ENCODE data around the gene PAX8. TPM values are rescaled to one million over a fixed set of nuclear protein-coding genes. Genes with fewer than 3 reads are reported as not detected.
A peak's percentile ranks its signal among the peaks of the same experiment; 100 is the strongest.

The PAX8 gene
- total RNA-seq, 1 experiment from 2014 or later = 0.46 TPM

GRCh38 chr2:113276761-113277425 is 1.8 kb downstream of the PAX8 start:
- no peak for DNase-seq
- Histone ChIP-seq H3K36me3 (no peaks in the 10 kb centered on the region), H3K27me3 (no peaks in the 10 kb centered on the region), H3K4me3 (no peak overlapping the region), H3K9me3 (no peaks in the 10 kb centered on the region)

GRCh38 chr2:113276216-113276760 is 2.4 kb downstream of the PAX8 start:
- Histone ChIP-seq H3K9me3 (no peaks in the 10 kb centered on the region), H3K4me3 (no peak overlapping the region), H3K27me3 (no peaks in the 10 kb centered on the region), H3K36me3 (no peaks in the 10 kb centered on the region)
- no peak for DNase-seq

GRCh38 chr2:113275556-113276215 is 3.0 kb downstream of the PAX8 start:
- DNase-seq = no peak
- Histone ChIP-seq H3K27me3 (no peaks in the 10 kb centered on the region), H3K36me3 (no peaks in the 10 kb centered on the region), H3K4me3 (no peak overlapping the region), H3K9me3 (no peaks in the 10 kb centered on the region)

- H3K36me3 ChIP-seq = no peaks in the 10 kb centered on the region
- H3K9me3 ChIP-seq = no peaks in the 10 kb centered on the region
- no peak overlapping the region for H3K4me3 ChIP-seq
- DNase-seq = no peak
- no peaks in the 10 kb centered on the region for H3K27me3 ChIP-seq
Measured at GRCh38 chr2:113274432-113274831, 4.3 kb downstream of the PAX8 start.

GRCh38 chr2:113273981-113274380 is 4.7 kb downstream of the PAX8 start:
- no peaks in the 10 kb centered on the region for H3K27me3 ChIP-seq
- no peaks in the 10 kb centered on the region for H3K9me3 ChIP-seq
- H3K36me3 ChIP-seq = no peaks in the 10 kb centered on the region
- no peak for DNase-seq
- H3K4me3 ChIP-seq = no peak overlapping the region

GRCh38 chr2:113273027-113273551 is 5.6 kb downstream of the PAX8 start:
- no peaks in the 10 kb centered on the region for H3K27me3 ChIP-seq
- H3K4me3 ChIP-seq = no peak overlapping the region
- peak; percentile 11 for DNase-seq
- no peaks in the 10 kb centered on the region for H3K9me3 ChIP-seq
- no peaks in the 10 kb centered on the region for H3K36me3 ChIP-seq

GRCh38 chr2:113272477-113272876 is 6.2 kb downstream of the PAX8 start:
- no peaks in the 10 kb centered on the region; the same call in 1 of the 2 replicates for H3K36me3 ChIP-seq
- H3K9me3 ChIP-seq = no peaks in the 10 kb centered on the region
- no peaks in the 10 kb centered on the region for H3K27me3 ChIP-seq
- no peak overlapping the region for H3K4me3 ChIP-seq
- no peak for DNase-seq

GRCh38 chr2:113268621-113269360 is 9.9 kb downstream of the PAX8 start:
- Histone ChIP-seq H3K9me3 (no peaks in the 10 kb centered on the region), H3K36me3 (peaks cover 6% of the 10 kb centered on the region), H3K27me3 (no peaks in the 10 kb centered on the region), H3K4me3 (no peak overlapping the region)
- no peak for DNase-seq

GRCh38 chr2:113266431-113266830 is 12.3 kb downstream of the PAX8 start:
- no peak for DNase-seq
- Histone ChIP-seq H3K36me3 (peaks cover 10% of the 10 kb centered on the region), H3K4me3 (no peak overlapping the region), H3K9me3 (no peaks in the 10 kb centered on the region), H3K27me3 (no peaks in the 10 kb centered on the region)

GRCh38 chr2:113264713-113265403 is 13.9 kb downstream of the PAX8 start:
- no peak for DNase-seq
- H3K36me3 ChIP-seq = peaks cover 10% of the 10 kb centered on the region
- no peaks in the 10 kb centered on the region for H3K27me3 ChIP-seq
- H3K4me3 ChIP-seq = no peak overlapping the region
- H3K9me3 ChIP-seq = no peaks in the 10 kb centered on the region

- peaks cover 10% of the 10 kb centered on the region for H3K36me3 ChIP-seq
- no peak for DNase-seq
- H3K4me3 ChIP-seq = no peak overlapping the region
- H3K27me3 ChIP-seq = no peaks in the 10 kb centered on the region
- no peaks in the 10 kb centered on the region for H3K9me3 ChIP-seq
Measured at GRCh38 chr2:113263546-113263945, 15.2 kb downstream of the PAX8 start.

GRCh38 chr2:113260991-113261390 is 17.7 kb downstream of the PAX8 start:
- H3K36me3 ChIP-seq = peaks cover 10% of the 10 kb centered on the region
- H3K9me3 ChIP-seq = no peaks in the 10 kb centered on the region
- no peak for DNase-seq
- H3K27me3 ChIP-seq = no peaks in the 10 kb centered on the region
- no peak overlapping the region for H3K4me3 ChIP-seq

- Histone ChIP-seq H3K27me3 (no peaks in the 10 kb centered on the region), H3K36me3 (peaks cover 3% of the 10 kb centered on the region), H3K4me3 (no peak overlapping the region), H3K9me3 (no peaks in the 10 kb centered on the region)
- DNase-seq = no peak
Measured at GRCh38 chr2:113258471-113259147, 20.1 kb downstream of the PAX8 start.

GRCh38 chr2:113257516-113258264 is 21.0 kb downstream of the PAX8 start:
- no peaks in the 10 kb centered on the region for H3K27me3 ChIP-seq
- peaks cover 3% of the 10 kb centered on the region for H3K36me3 ChIP-seq
- DNase-seq = no peak
- H3K9me3 ChIP-seq = no peaks in the 10 kb centered on the region
- H3K4me3 ChIP-seq = no peak overlapping the region

- Histone ChIP-seq H3K4me3 (no peak overlapping the region), H3K27me3 (no peaks in the 10 kb centered on the region), H3K9me3 (no peaks in the 10 kb centered on the region), H3K36me3 (peaks cover 3% of the 10 kb centered on the region)
- DNase-seq = no peak
Measured at GRCh38 chr2:113255140-113256070, 23.3 kb downstream of the PAX8 start.

Data from MG63 (cell line).